Measurements from ENCODE around the gene ANKAR. TPM values are rescaled to one million over a fixed set of nuclear protein-coding genes. Genes with fewer than 3 reads are reported as not detected.

ANKAR gene
- total RNA-seq (10 to 100 TPM in 4 of 9 donors, 1 to 10 TPM in 5; 4.2 to 17.2 (median 6.1) TPM), polyA plus RNA-seq (1 to 10 TPM; 2.4 to 8.2 (median 2.6) TPM)
- long read RNA-seq, donor 1, partial matches to known transcripts = 5 of 5 reads
- long read RNA-seq, donor 1, other reads (novel, unspliced or antisense) = 0 of 5 reads
- long read RNA-seq, donor 2 = 0 reads
- long read RNA-seq, donor 3 = 0 reads
- long read RNA-seq, donor 4, partial matches to known transcripts = 2 of 5 reads
- long read RNA-seq, donor 4, other reads (novel, unspliced or antisense) = 3 of 5 reads
- long read RNA-seq, donor 5, partial matches to known transcripts = 0 of 2 reads
- long read RNA-seq, donor 5, other reads (novel, unspliced or antisense) = 2 of 2 reads
- long read RNA-seq, donor 6, partial matches to known transcripts = 3 of 4 reads
- long read RNA-seq, donor 6, other reads (novel, unspliced or antisense) = 1 of 4 reads
- long read RNA-seq, donor 7 = 0 reads
- long read RNA-seq, donor 8 = 0 reads
- long read RNA-seq, donor 9, partial matches to known transcripts = 5 of 5 reads
- long read RNA-seq, donor 9, other reads (novel, unspliced or antisense) = 0 of 5 reads
- long read RNA-seq, donor 10 = 0 reads

GRCh38 chr2:189674374-189675112 lies at the start of gene ANKAR:
Gene ANKAR, plus strand, starts transcription at chr2:189674670. Its CDS starts 1,821 bp downstream, at chr2:189676491.
- intact Hi-C loops (cut with DNase I) = no loop called here
- 1 to 2% (median 1%) methylated on average over 14 to 62 of the region's 62 CpGs for WGBS, 4 donors

GRCh38 chr2:189625636-189626035 lies 48.8 kb upstream of the ANKAR start:
- no peak for DNase-seq

More at GRCh38 chr2:189674374-189675112, at the start of gene ANKAR:
- TF ChIP-seq POLR2A (IDR thresholded peaks at IDR 0.05) = peak; percentile 69 to 78
- TF ChIP-seq CTCF (IDR thresholded peaks at IDR 0.05) = peak; percentile 40 to 92 (median 72)
- peaks cover 5 to 16% of the 10 kb centered on the region in 2 donors for H3K4me1 ChIP-seq (replicated peaks in 1 of 2)
- peaks cover 0 to 5% of the 10 kb centered on the region in 2 donors for H3K36me3 ChIP-seq (replicated peaks in 1 of 2)
- no peaks in the 10 kb centered on the region for H3K27me3 ChIP-seq
- H3K27ac ChIP-seq = peak within 1 kb of the TSS; percentile 76 to 98 (median 92)
- peak within 1 kb of the TSS in 3 of 4 donors; percentile 49 to 74 (median 51) for H3K4me3 ChIP-seq
- peak; percentile 91 to 94 (median 92) for DNase-seq
- H3K9me3 ChIP-seq (replicated peaks in 1 of 3) = peaks cover 0 to 10% (median 0%) of the 10 kb centered on the region in 3 donors

DNA sequence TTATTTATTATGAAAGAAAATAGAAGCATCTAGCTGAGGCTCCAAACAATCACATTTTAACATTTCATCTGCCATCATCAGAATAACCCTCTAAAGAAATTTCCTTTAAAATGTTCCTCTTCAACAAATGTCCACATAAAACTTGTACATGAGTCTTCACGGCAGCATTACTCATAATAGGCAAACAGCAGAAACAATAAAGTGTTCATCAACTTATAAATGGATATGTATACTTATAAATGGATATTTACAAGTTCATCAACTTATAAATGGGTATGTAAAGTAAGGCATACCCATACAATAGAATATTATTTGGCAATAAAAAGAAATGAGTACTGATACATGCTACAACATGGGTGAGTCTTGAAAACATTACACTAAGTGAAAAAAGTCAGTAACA lies 46.7 kb upstream of the ANKAR start:
- Histone ChIP-seq H3K4me3 (no peak overlapping the region), H3K4me1 (replicated peaks in 1 of 2) (peaks cover 0 to 5% of the 10 kb centered on the region in 2 donors), H3K36me3 (replicated peaks in 1 of 2) (no peaks in the 10 kb centered on the region), H3K27me3 (no peaks in the 10 kb centered on the region), H3K9me3 (replicated peaks in 1 of 3) (no peaks in the 10 kb centered on the region), H3K27ac (no peak overlapping the region)
- no peak for DNase-seq
- WGBS, 4 donors = 84 to 97% (median 94%) methylated on average over 1 of the region's 1 CpG
- intact Hi-C loops (cut with DNase I) = no loop called here
- TF ChIP-seq CTCF (IDR thresholded peaks at IDR 0.05) = no peak
- no peak for TF ChIP-seq POLR2A (IDR thresholded peaks at IDR 0.05)

More at GRCh38 chr2:189625636-189626035, 48.8 kb upstream of the ANKAR start:
- peaks cover 0 to 5% of the 10 kb centered on the region in 2 donors for H3K4me1 ChIP-seq (replicated peaks in 1 of 2)
- no peaks in the 10 kb centered on the region for H3K36me3 ChIP-seq (replicated peaks in 1 of 2)
- TF ChIP-seq CTCF (IDR thresholded peaks at IDR 0.05) = no peak
- no peak overlapping the region for H3K27ac ChIP-seq
- no peaks in the 10 kb centered on the region for H3K9me3 ChIP-seq (replicated peaks in 1 of 3)
- WGBS, 4 donors = 80 to 92% (median 88%) methylated on average over 2 of the region's 2 CpGs
- H3K4me3 ChIP-seq = no peak overlapping the region
- intact Hi-C loops (cut with DNase I) = no loop called here
- no peaks in the 10 kb centered on the region for H3K27me3 ChIP-seq
